B cell (primary cell): Measurements from ENCODE around the gene LYRM1.

Experiments used
- EZH2 ChIP-seq: IDR thresholded peaks from 2 replicates; pipeline ENCODE4 v1.6.1; 2012; ENCODE audit warnings: borderline replicate concordance, low read depth, mild to moderate bottlenecking, moderate library complexity, low read length; ENCODE audit not compliant: insufficient read depth, poor library complexity, severe bottlenecking
- TF ChIP-seq, protein P1 (sequence below): fragments of 200-600 bp; IDR thresholded peaks from one replicate; pipeline ENCODE4 v1.8.0; 2022; ENCODE audit warnings: antibody characterized with exemption, mild to moderate bottlenecking

DNA sequence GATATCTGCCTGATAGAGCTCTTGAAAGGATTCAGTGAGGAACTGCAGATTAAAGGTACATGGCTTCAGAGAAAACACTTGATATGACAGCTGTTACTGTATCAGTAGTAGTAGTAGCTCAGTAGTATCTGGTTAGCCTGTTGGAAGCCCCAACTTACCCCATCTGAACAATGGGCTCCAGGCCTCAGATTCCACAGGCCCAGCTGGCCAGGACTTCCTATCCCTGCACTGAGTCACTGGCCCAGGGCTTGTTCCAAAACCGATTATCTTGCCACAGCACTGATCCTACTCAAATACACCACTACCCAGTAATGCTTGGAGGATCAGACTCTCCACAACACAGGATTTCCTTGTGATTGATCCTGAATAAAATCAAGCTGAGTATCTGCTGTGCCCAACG lies 33.0 kb upstream of the LYRM1 start:
- TF ChIP-seq, protein P1, sequence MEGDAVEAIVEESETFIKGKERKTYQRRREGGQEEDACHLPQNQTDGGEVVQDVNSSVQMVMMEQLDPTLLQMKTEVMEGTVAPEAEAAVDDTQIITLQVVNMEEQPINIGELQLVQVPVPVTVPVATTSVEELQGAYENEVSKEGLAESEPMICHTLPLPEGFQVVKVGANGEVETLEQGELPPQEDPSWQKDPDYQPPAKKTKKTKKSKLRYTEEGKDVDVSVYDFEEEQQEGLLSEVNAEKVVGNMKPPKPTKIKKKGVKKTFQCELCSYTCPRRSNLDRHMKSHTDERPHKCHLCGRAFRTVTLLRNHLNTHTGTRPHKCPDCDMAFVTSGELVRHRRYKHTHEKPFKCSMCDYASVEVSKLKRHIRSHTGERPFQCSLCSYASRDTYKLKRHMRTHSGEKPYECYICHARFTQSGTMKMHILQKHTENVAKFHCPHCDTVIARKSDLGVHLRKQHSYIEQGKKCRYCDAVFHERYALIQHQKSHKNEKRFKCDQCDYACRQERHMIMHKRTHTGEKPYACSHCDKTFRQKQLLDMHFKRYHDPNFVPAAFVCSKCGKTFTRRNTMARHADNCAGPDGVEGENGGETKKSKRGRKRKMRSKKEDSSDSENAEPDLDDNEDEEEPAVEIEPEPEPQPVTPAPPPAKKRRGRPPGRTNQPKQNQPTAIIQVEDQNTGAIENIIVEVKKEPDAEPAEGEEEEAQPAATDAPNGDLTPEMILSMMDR = no peak
- TF ChIP-seq EZH2 = no peak
